Measurements from ENCODE around the gene MVK.

DNA sequence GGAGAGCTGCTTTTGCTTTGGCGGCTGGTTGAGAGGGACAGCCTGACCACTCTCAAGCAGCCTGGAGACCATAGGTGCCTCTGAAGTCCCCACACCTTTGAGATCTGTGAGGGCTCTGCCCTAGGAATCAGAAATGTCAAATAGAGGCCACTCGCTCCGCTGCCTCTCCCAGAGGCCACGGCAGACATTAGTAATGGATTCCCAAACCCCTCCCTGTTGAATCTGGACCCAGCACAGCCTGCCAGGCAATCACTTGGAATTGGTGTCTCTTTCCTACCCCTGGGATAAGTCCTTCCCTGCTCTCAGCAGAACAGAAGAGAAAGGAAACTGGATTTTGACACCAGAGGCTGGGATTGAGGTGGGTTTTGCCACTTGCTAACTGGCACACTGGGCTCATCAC is 25.3 kb upstream of the MVK start:
- TF ChIP-seq CTCF (IDR thresholded peaks at IDR 0.05) (no peak), POLR2A (IDR thresholded peaks at IDR 0.05) (no peak), POLR2AphosphoS5 (IDR thresholded peaks at IDR 0.05) (no peak)

All from stomach (tissue), 4 donors.